Measurements from ENCODE around the gene HAUS7.

HAUS7 gene

DNA sequence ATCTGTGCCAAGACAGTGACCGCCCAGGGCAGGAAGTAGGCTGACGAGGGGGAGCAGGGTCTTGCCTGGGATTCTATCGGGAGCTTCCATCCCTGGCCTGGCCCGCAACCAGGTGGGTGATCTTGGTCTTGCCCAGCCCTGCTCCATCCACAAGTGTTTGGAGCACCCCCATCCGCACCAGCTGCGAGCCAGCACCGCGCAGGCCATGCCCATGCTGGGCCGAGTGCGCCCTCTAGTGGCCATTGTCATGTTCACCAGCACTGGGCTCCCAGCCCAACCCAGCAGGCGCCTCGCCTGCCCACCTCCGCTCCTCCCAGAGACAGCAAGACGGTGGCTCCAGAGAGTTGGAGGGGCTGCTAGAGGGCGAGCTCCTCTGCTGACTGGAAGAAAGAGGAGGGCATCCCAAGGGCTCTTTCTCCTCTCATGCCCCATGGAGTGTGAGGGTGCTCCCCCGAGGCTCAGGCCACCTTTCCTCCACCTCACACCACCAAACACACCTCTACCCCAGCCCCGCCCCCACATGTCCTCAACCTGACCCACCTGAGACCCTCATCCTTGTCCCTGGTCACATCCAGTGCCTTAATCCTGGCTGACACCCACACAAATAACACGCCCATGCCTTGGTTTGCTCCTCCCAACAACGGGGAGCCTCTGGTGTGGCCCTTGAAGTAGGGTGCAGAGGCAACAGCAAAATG, 37.3 kb upstream of the HAUS7 start:
- in situ Hi-C loops (cut with MboI; ENCODE audit: low sequenced_read_pairs): loop anchor here (5.0 kb wide), 2 partner anchors 45 to 475 kb away; no protein-coding TSS in a partner anchor
- Histone ChIP-seq H3K27me3 (ENCODE audit: low read depth) (no peaks in the 10 kb centered on the region), H3K4me3 (no peak overlapping the region), H3K4me1 (no peaks in the 10 kb centered on the region), H3K36me3 (replicated peaks) (no peaks in the 10 kb centered on the region), H3K9me3 (no peaks in the 10 kb centered on the region)
- DNase-seq (ENCODE audit: low spot score in 2 of 2): peak; percentile 61 to 93

DNA sequence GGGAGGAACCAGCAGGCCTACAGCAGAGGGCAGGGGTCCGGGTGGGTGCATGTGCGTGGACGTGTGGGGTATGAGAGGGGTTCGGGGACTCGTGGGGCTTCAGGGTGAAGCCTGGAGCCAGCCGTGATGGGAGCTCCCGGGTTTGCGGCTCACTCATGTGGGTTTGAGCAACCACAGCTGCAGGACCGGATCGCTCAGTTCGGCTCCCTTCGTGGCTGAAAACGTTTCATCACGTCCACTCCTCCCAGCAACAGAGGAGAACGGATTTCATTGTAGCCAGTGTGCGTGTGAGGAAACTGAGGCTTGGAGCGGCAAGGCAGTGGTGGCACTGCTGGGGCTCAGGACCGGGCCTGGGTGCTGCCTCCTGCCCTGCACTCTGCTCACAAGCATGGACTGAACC, 35.0 kb upstream of the HAUS7 start:
- no peaks in the 10 kb centered on the region for H3K27me3 ChIP-seq (ENCODE audit: low read depth)
- in situ Hi-C loops (cut with MboI; ENCODE audit: low sequenced_read_pairs): loop anchor here (5.0 kb wide), 2 partner anchors 43 to 473 kb away; no protein-coding TSS in a partner anchor
- no peak for DNase-seq (ENCODE audit: low spot score in 2 of 2)
- no peaks in the 10 kb centered on the region for H3K9me3 ChIP-seq
- no peak overlapping the region for H3K4me3 ChIP-seq
- no peaks in the 10 kb centered on the region for H3K36me3 ChIP-seq (replicated peaks)
- H3K4me1 ChIP-seq: no peaks in the 10 kb centered on the region

DNA sequence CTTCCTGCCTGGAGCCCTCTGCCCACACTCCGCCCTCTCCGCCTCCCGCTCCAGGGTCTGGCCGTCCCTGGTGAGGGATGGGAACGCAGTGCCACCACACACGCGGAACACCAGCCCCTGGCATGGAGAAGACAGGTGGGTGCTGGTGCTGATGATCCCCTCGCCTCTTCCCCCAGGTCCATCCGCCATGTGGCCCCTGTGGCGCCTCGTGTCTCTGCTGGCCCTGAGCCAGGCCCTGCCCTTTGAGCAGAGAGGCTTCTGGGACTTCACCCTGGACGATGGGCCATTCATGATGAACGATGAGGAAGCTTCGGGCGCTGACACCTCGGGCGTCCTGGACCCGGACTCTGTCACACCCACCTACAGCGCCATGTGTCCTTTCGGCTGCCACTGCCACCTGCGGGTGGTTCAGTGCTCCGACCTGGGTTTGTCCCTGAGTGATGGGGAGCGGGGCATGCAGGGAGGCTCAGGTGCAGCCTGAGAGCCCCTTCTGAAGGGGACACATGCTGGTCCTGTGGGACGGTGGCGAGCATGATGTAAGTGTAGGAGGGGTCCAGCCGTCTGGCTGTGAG, 34.2 kb upstream of the HAUS7 start:
- Histone ChIP-seq H3K4me3 (no peak overlapping the region), H3K9me3 (no peaks in the 10 kb centered on the region), H3K36me3 (replicated peaks) (no peaks in the 10 kb centered on the region), H3K27me3 (ENCODE audit: low read depth) (no peaks in the 10 kb centered on the region), H3K4me1 (no peaks in the 10 kb centered on the region)
- no peak for DNase-seq (ENCODE audit: low spot score in 2 of 2)
- in situ Hi-C loops (cut with MboI; ENCODE audit: low sequenced_read_pairs): loop anchor here (5.0 kb wide), 2 partner anchors 42 to 472 kb away; no protein-coding TSS in a partner anchor

DNA sequence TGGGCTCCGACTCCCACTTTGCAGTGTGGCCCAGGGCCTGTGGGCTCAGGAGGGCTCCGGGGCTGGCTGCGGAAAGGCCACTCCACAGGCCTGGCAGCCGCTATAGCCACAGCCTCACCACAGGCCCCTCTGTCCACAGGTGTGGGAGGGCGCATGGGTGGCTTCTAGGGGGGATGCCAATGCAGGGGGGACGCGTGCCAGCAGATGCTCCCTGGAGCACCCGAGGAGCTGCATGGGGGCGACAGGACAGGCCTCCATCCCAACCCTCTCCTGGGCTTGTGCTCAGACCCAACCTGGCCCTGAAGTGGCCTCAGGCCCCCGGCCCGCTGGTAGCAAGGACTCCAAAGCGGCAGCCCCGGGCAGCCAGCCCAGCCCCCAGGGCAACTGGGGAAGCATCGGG, 32.4 kb upstream of the HAUS7 start:
- in situ Hi-C loops (cut with MboI; ENCODE audit: low sequenced_read_pairs): no loop called here
- no peak for DNase-seq (ENCODE audit: low spot score in 2 of 2)
- H3K9me3 ChIP-seq: no peaks in the 10 kb centered on the region
- no peaks in the 10 kb centered on the region for H3K27me3 ChIP-seq (ENCODE audit: low read depth)
- H3K4me3 ChIP-seq: no peak overlapping the region
- H3K4me1 ChIP-seq: no peaks in the 10 kb centered on the region
- no peaks in the 10 kb centered on the region for H3K36me3 ChIP-seq (replicated peaks)

DNA sequence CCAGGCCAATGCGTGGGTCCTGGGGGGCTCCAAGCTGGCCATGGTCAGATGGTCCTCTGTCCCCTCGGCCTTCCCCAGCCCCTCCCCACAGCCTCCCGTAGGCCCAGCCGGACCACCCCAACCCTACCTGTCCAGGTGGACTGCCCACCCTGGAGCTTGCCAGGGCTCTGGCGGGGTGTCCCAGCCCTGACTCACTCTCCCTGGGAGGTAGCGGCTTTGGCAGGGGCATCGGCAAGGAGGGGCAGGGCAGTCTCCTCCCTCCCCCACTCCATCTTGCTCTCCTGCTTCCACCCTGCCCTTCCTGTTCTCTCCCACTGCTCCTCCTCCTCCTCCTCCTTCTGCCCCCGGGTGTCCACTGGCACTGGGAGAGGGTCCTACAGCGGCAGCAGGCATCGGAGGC, 31.8 kb upstream of the HAUS7 start:
- no peak overlapping the region for H3K4me3 ChIP-seq
- no peak for DNase-seq (ENCODE audit: low spot score in 2 of 2)
- H3K9me3 ChIP-seq: no peaks in the 10 kb centered on the region
- no peaks in the 10 kb centered on the region for H3K36me3 ChIP-seq (replicated peaks)
- no peaks in the 10 kb centered on the region for H3K4me1 ChIP-seq
- H3K27me3 ChIP-seq (ENCODE audit: low read depth): no peaks in the 10 kb centered on the region
- in situ Hi-C loops (cut with MboI; ENCODE audit: low sequenced_read_pairs): no loop called here

DNA sequence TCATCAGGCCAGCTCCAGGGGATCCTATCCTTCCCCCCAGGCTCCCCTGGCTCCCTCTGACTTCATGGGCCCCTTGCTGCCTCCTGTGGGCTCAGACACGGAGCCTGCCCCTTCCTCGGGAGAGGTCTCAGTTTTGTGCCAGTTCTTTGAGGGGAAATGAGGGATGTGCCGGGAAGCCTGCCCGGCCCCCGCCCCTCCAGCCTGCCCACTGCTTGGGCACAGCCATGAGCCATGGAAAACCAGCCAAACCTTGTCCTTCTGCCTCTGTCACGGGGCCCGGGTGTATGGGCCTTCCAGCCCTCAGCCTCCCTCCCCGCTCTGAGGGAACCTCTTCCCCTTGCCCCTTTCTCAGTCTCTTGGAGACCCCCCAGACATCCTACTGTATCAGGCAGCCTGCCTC, 31.2 kb upstream of the HAUS7 start:
- no peak for DNase-seq (ENCODE audit: low spot score in 2 of 2)
- in situ Hi-C loops (cut with MboI; ENCODE audit: low sequenced_read_pairs): no loop called here
- no peak overlapping the region for H3K4me3 ChIP-seq
- H3K4me1 ChIP-seq: no peaks in the 10 kb centered on the region
- no peaks in the 10 kb centered on the region for H3K36me3 ChIP-seq (replicated peaks)
- no peaks in the 10 kb centered on the region for H3K27me3 ChIP-seq (ENCODE audit: low read depth)
- no peaks in the 10 kb centered on the region for H3K9me3 ChIP-seq

DNA sequence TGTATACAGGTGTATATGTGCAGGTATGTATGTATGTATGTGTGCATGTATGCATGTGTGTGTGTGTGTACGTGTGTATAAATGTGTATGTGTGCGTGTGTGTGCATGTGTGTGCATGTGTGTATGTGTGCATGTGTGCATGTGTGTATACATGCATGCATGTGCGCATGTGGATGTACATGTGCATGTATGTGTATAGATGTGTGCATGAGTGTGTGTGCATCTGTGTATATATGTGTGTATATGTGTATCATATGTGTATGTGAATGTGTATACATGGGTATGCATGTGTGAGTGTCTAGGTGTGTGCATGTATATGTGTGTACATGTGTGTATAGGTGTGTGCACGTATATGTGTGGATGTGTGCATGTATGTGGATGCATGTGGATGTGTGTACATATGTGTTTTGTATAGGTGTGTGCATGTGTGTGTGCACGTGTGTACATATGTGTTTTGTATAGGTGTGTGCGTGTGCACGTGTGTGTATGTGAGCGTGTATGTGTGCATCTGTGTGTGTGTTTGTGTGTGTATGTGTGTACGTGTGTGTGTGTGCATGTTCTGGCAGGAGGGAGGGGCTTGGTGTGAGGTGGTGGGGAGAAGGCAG, 30.4 kb upstream of the HAUS7 start:
- no peak for DNase-seq (ENCODE audit: low spot score in 2 of 2)
- Histone ChIP-seq H3K36me3 (replicated peaks) (no peaks in the 10 kb centered on the region), H3K9me3 (no peaks in the 10 kb centered on the region), H3K4me1 (no peaks in the 10 kb centered on the region), H3K4me3 (no peak overlapping the region), H3K27me3 (ENCODE audit: low read depth) (no peaks in the 10 kb centered on the region)
- in situ Hi-C loops (cut with MboI; ENCODE audit: low sequenced_read_pairs): no loop called here

DNA sequence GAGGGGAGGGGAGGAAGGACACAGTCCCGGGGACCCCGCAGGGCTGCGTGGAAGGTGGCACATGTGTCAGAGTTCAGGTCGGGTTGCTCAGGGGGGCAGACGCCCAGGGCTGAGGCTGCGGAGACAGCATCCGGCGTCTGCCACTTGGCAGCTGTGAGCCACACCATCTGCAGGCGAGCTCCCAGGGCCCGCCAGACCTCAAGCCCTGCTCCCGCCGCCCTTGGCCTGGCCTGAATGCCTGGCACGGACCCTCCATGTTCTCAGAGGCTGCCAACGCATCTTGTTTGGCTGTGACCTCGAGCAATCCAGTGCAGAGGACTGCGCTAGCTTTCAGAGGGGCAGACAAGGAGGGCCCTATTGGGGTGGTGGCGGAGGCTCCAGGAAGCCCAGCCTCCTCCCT, 29.5 kb upstream of the HAUS7 start:
- H3K36me3 ChIP-seq (replicated peaks): no peaks in the 10 kb centered on the region
- in situ Hi-C loops (cut with MboI; ENCODE audit: low sequenced_read_pairs): no loop called here

DNA sequence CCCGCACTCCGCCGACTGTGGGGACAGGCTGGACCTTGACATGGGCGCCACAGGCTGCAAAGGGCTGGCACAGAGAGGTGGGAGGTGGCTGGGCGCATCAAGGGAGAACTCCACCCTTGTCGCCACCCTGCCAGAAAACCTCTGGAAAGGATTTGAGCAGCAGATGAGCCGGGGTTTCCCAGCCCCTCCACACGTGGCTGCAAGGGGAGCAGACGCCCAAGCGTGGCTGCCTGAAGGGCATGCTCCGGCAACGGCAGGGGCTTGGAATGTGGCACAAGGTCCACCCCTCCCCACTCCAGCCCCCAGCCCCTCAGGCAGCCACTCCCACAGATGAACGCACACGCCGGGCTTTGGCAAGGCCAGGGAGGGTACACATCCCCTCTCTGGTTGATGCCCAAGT, 29.0 kb upstream of the HAUS7 start:
- H3K4me3 ChIP-seq: no peak overlapping the region
- no peak for DNase-seq (ENCODE audit: low spot score in 2 of 2)

More for the DNA sequence above, 29.5 kb upstream of the HAUS7 start:
- H3K4me1 ChIP-seq: no peaks in the 10 kb centered on the region
- H3K27me3 ChIP-seq (ENCODE audit: low read depth): no peaks in the 10 kb centered on the region
- H3K9me3 ChIP-seq: no peaks in the 10 kb centered on the region
- no peak overlapping the region for H3K4me3 ChIP-seq
- no peak for DNase-seq (ENCODE audit: low spot score in 2 of 2)

DNA sequence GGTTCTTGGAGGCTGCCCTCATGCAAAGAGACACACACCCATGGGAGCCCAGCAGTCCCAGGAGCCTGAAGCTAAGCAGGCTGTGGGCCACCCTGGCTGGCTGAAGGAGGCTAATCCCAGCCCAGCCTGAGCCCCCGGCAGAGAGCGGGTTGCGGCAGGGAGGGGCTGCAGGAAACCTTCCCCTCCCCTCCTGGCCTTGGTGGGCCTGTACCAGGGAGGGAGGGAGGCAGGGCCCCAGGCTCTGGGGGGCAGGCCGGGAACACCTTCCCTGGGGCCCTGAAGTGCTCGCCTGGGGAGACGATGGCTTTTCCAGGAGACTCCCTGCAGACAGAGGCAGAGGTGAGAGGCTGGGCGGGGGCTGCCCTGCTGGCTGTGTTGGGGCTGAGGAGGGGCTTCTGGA, 28.1 kb upstream of the HAUS7 start:
- no peak for DNase-seq (ENCODE audit: low spot score in 2 of 2)
- no peaks in the 10 kb centered on the region for H3K36me3 ChIP-seq (replicated peaks)
- no peaks in the 10 kb centered on the region for H3K4me1 ChIP-seq
- no peaks in the 10 kb centered on the region for H3K27me3 ChIP-seq (ENCODE audit: low read depth)
- no peaks in the 10 kb centered on the region for H3K9me3 ChIP-seq
- H3K4me3 ChIP-seq: no peak overlapping the region
- in situ Hi-C loops (cut with MboI; ENCODE audit: low sequenced_read_pairs): no loop called here

More for the DNA sequence above, 29.0 kb upstream of the HAUS7 start:
- Histone ChIP-seq H3K4me1 (no peaks in the 10 kb centered on the region), H3K9me3 (no peaks in the 10 kb centered on the region), H3K27me3 (ENCODE audit: low read depth) (no peaks in the 10 kb centered on the region), H3K36me3 (replicated peaks) (no peaks in the 10 kb centered on the region)
- in situ Hi-C loops (cut with MboI; ENCODE audit: low sequenced_read_pairs): no loop called here

DNA sequence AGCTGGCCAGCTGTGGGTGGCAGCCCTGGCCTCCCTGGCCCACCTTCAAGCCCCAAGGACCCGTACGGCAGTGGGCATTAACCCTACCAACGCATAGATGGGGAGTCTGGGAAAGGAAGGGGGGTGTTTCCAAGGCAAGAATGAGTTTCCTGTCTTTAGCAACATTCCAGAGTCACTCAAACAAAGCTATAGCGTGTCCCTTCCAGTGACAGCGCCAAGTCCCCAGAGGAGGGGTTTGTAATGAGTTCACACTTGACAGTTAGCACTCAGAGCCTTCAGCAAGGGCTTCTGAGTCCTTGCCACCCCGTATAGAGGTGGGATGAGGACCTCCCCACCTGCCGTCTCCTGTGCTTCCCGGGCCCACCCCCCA, 26.2 kb upstream of the HAUS7 start:
- H3K36me3 ChIP-seq (replicated peaks): no peaks in the 10 kb centered on the region
- H3K9me3 ChIP-seq: no peaks in the 10 kb centered on the region
- H3K27me3 ChIP-seq (ENCODE audit: low read depth): no peaks in the 10 kb centered on the region
- no peaks in the 10 kb centered on the region for H3K4me1 ChIP-seq
- no peak overlapping the region for H3K4me3 ChIP-seq
- in situ Hi-C loops (cut with MboI; ENCODE audit: low sequenced_read_pairs): no loop called here
- no peak for DNase-seq (ENCODE audit: low spot score in 2 of 2)

DNA sequence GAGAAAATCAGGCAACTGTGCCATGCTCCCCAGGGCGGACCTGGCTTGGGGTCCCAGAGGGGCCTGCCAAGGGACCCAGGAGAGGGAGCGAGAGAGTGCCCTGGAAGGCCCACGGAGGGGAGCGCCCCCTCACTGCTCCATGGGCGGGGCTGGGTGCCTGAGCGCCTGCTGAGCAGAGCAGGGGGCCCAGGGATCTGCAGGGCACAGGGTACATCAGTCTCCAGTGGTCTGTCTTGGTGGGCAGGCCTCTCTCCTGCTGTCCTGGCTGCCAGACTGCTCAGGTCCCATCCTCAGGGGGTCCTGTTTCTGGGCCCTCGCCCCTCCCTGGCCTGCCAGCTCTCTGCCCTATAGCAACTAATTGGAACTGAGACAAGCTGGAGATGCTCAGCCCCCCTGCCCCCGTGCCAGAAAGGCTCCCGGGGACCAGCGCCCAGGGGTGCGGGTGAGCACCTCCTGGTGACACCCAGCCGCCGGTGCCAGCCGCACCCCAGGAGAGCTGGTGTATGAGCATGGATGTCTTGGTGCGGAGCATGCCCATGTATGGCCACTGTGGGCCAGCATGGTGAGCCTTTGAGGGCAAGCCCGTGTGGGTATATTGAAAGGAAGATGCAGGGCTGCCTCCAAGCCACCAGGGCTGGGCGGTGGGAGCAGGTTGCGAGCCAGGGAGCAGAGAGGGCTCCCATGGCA, 25.7 kb upstream of the HAUS7 start:
- H3K4me1 ChIP-seq: no peaks in the 10 kb centered on the region
- no peaks in the 10 kb centered on the region for H3K36me3 ChIP-seq (replicated peaks)
- no peak overlapping the region for H3K4me3 ChIP-seq
- no peaks in the 10 kb centered on the region for H3K27me3 ChIP-seq (ENCODE audit: low read depth)
- in situ Hi-C loops (cut with MboI; ENCODE audit: low sequenced_read_pairs): no loop called here
- DNase-seq (ENCODE audit: low spot score in 2 of 2): no peak
- no peaks in the 10 kb centered on the region for H3K9me3 ChIP-seq

DNA sequence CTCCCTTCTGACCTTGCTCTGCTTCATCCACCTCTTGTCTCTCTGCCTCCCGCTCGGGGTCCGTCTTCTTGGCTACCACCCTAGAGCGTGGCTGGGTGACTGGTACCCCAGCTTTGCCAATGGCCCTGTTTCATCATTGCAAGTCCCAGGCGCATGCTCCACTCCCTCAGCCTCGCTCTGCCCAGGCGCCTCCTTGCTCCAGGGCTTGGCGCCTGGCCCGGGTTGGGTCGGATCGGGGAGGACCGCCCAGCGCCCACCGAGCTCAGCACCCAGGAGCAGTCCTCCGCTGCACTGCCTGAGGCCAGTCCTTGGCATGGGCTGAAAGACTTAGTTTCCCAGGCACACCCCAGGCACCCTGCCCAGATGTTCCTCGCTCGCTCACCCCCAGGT, 25.0 kb upstream of the HAUS7 start:
- Histone ChIP-seq H3K4me3 (no peak overlapping the region), H3K9me3 (no peaks in the 10 kb centered on the region), H3K27me3 (ENCODE audit: low read depth) (no peaks in the 10 kb centered on the region), H3K36me3 (replicated peaks) (no peaks in the 10 kb centered on the region), H3K4me1 (no peaks in the 10 kb centered on the region)
- in situ Hi-C loops (cut with MboI; ENCODE audit: low sequenced_read_pairs): no loop called here
- DNase-seq (ENCODE audit: low spot score in 2 of 2): no peak

Measured in HAP-1 (cell line).